IPS DF 19.7 (cell line): Measurements from ENCODE around the gene AGXT.

ENCODE experiments used
- DNase-seq: peaks from one replicate; pipeline ENCODE4 v3.0.0-alpha.2; 2013; ENCODE audit warnings: low read depth, low spot score

The AGXT gene

GRCh38 chr2:240885566-240885965 is 16.9 kb downstream of the AGXT start:
- DNase-seq: no peak

DNA sequence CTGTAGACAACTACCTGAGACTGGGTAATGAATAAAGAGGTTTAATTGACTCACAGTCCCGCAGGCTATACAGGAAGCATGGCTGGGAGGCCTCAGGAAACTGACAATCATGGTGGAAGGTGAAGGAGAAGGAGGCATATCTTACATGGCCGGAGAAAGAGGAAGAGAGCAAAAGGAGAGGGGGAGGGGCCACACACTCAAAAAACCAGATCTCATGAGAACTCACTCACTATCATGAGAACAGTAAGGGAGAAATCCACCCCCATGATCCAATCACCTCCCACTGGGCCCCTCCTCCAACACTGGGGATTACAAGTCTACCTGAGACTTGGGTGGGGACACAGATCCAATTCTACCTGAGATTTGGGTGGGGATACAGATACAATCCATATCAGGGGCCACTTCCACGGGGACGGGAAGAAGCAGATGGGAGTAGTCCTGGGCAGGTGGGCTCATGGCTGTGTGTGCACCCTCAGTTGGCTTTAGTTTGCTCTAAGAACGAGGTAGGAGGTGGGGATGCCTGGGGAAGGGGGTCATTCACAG is 17.5 kb downstream of the AGXT start:
- DNase-seq: no peak

- DNase-seq: no peak
These were observed 18.3 kb downstream of the AGXT start for GRCh38 chr2:240886678-240887609.

- no peak for DNase-seq
These were observed 19.0 kb downstream of the AGXT start for GRCh38 chr2:240887631-240888030.

GRCh38 chr2:240888130-240888889 is 19.7 kb downstream of the AGXT start:
- no peak for DNase-seq

GRCh38 chr2:240888890-240889573 is 20.4 kb downstream of the AGXT start:
- DNase-seq: no peak

DNA sequence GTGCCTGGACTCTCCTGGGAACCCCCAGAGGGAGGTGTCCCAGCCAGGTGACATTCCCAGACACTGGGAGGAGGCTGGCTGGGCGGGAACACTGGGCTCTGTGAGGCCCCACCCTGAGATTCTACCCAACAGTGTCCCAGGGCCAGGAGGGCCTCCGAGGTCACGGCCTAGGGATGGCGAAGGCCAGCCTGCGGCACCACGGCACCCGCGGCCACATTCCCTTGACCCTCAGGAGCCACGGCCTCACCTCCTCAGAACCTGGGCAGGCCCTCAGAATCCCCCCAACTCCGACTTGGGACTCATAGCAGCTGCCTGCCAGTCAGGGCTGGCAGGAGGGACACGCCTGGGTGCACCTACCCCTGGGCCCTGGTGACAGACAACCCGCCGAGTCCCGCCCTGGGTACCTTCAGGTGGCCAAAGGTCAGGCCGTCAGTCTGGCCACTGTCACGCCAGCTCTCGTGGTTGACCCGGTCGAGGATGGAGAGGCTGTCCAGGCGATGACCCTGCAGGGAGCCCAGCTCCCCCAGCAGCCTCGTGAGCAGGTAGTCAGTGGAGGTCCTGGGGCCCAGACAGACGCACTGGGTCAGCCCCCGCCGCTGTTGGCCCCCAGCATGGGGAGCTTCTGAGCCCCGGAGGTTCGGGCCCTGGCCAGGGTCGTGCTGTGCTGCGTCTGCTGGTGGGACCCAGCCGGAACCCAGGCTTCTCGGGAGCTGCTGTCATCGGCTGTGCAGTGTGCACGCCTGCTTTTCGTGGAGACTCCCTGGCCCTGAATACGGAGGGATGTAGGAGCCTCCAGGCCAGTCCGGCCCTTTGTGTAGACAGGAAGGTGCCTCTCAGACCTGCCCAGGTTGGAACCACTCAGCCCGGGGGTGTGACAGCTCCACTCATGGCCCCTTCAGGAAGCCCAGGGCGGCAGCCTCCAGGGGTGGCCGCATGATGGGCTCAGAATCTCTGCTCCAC is 21.3 kb downstream of the AGXT start:
- DNase-seq: no peak

- no peak for DNase-seq
These were observed 22.1 kb downstream of the AGXT start for GRCh38 chr2:240890691-240891090.

- DNase-seq: no peak
These were observed 23.1 kb downstream of the AGXT start for GRCh38 chr2:240891492-240892340.

- no peak for DNase-seq
These were observed 23.7 kb downstream of the AGXT start for GRCh38 chr2:240892356-240892755.

- no peak for DNase-seq
These were observed 24.3 kb downstream of the AGXT start for GRCh38 chr2:240892925-240893324.

DNA sequence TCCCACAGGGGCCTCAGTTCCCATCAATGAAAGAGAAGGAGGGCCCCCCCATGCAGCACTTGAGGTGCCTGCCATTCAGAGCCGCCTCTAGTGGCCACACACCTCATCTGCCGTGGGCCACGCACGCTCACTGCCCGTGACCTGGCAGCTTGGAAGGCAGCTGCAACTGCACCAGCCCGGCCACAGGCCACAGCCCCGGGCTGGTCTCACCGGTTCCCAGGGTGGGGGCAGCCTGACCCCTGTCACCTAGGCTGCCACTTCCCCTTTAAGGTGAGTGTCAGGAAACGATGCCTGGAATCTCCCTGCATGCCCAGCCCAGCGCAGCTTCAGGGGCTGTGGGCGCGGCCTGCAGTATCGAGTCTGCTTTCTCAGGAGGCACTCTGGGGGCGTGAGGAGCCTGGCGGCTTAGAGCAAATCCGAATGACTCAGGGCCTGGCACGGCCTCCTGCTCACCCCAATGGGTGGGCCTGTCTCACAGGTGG is 24.8 kb downstream of the AGXT start:
- DNase-seq: no peak

DNA sequence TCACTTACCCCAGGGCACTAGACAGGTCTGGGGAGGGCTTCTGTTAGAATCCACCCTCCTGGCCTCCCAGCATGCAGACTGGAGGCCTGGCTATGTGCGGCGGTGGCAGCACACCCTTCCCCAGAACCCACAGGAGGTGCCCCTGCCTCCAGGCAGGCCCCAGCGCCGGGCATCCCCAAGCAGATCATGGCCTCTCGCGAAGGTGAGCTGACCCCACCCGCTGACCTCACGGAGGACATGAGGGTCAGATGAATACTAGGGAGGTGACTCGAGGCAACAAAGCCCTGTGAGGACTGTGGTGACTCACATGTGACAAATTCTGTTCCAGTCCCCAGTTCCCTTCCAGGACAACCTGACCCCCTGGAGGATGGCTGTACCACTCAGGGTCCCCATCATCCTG is 25.4 kb downstream of the AGXT start:
- no peak for DNase-seq

- no peak for DNase-seq
These were observed 26.4 kb downstream of the AGXT start for GRCh38 chr2:240894836-240895558.

DNA sequence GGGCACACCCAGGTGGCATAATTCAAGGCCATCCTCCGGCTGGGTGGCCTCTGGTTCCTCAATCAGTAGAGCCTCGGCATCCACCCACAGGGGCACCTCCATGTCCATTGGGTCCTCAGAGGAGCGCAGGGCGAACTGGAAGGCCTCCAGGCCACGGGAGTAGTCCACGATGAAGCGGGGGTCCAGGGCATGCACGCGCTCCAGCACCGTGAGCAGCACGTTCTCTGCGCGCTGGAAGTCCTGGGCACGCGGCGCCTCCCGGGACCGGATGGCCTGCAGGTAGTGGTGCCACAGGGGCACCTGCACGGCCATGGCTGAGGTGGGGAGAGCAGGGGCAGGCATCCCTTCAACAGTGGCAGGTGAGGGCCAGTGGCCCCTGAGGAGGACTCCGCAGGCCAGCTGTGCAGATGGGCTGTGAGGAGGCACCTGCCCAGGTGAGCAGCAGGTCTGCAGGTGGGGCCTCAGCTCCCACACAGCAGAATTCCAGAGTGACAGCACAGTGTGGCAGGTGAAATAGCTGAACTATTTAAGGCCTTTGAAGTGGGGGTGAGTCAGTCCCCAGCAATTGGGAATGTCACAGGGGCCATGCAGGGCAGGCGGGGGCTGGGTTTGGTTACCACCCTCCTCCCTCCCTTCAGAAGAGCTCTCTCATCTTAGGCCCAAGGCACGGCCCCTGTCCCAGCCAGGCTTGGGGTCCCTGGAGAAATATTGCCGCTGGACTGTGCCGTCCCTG is 27.2 kb downstream of the AGXT start, which contains the start of gene MAB21L4:
Gene MAB21L4 (minus strand): TSS at position 501 of the 733 bp plus-strand sequence. CDS start 159 bp downstream, at position 342.
- DNase-seq: no peak

DNA sequence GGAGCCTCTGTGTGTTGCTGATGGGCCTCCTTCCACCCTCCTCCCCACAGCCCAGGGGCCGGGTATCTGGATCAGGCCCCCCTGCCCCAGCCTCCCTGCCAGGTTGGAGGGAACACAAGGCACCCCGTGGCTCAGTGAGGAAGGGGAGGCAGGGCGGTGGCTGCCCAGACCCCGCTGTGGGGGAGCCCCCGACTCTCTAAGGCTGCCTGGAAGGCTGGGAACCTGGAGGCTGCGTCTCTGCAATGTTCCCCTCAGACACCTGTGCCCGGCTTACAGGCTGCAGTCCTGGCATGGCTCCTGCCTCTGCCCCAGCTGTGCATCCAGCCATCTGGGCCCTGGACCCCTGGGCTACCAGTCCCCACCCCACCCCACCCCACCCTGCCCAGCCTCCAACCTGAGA is 27.8 kb downstream of the AGXT start:
- no peak for DNase-seq

DNA sequence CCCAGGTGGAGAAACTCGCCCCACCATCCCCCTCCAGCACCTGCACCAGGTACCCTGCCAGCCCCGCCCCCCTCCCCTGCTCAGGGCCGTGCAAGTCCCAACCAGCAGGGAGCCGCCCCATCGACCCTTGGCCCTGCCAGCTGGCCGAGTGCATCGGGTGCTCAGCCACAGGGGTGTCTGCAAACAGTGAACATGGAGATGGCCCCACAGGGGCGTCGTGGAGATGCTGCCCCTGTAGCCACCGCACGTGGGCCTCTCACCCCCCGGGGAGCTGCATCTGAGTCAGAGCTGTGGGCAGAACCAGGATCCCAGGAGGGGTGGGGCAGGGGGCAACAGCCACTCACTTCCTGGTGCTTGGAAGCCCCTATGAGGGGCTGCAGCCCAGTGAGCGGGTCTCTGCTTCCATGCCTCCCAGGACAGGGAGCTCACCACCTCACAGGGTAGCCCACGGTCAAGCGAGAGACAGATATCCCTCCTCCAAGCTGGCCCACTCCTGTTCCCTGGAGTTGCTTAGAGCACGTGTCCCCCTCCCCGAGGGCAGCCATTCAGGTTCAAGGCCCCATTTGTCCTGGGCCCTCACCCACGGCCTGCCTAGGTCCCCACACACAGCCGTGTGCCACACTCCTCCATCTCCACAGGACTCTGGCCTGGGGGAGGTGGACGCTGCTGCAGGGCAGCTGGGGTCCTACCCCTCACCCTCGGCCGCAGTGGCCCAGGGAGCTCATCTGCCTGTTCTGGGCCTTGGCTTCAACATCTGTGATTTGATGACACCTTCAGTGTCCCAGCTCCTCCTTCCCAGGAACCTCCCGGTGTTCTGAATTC is 28.5 kb downstream of the AGXT start:
- DNase-seq: no peak
